GM12892 (cell line): ENCODE results near the gene TGFBR2.

ENCODE experiments used
- POLR2A ChIP-seq: IDR thresholded peaks from 2 replicates; pipeline ENCODE4 v1.6.1; 2011; ENCODE audit warnings: low read depth, low read length, control low read depth
- POLR2AphosphoS5 ChIP-seq: IDR thresholded peaks from 2 replicates; pipeline ENCODE4 v1.6.1; 2011; ENCODE audit warnings: low read depth, low read length, control low read depth
- TAF1 ChIP-seq: IDR thresholded peaks from 2 replicates; pipeline ENCODE4 v1.6.1; 2011; ENCODE audit warnings: low read depth, mild to moderate bottlenecking, control low read depth, low read length, borderline replicate concordance

DNA sequence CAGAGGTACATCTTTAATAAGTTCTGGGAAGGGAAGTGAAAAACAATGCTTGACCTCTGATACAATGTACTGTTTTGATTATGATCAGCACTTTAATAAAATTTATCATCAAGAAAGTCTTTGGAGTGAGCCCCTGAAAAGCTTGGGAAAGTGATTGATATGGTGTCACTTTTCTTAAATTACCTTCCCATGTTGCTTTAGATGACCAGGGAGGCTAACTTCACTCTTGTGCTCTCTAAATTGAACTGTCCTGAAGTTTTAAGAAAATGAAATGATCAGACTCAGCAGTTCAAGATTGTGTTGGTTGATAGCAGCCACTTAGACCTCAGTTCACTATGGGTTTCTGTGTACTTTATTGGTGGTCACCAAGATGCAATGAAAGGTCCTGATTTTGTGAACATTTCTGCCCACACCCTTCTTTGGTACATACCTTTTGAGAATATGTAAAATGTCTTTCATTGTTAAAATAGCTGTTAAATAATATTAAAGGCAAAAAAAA lies 15.7 kb downstream of the TGFBR2 start:
- no peak for TF ChIP-seq POLR2AphosphoS5
- TF ChIP-seq TAF1, result no peak
- TF ChIP-seq POLR2A, result no peak
